Suprapubic skin (tissue), 3 donors: Measurements from ENCODE around the gene KRT40.

Source experiments
- CTCF ChIP-seq, 2 donors: fragments of 200-600 bp in 1 of 2; fragments of 450-650 bp in 1 of 2; sonication (generic) in 1 of 2; IDR thresholded peaks; one replicate each; pipeline ENCODE4 v1.5.1; 2016 to 2019; ENCODE audit warnings: antibody characterized with exemption in 2 of 2, mild to moderate bottlenecking in 1 of 2, moderate library complexity in 1 of 2
- EP300 ChIP-seq: sonication (generic); formaldehyde crosslinking; IDR thresholded peaks from one replicate; pipeline ENCODE4 v1.6.1; 2017; ENCODE audit warnings: antibody characterized with exemption
- POLR2A ChIP-seq, 2 donors: fragments of 450-650 bp; IDR thresholded peaks; one replicate each; pipeline ENCODE4 v1.6.1; 2017; ENCODE audit warnings: antibody characterized with exemption in 2 of 2, mild to moderate bottlenecking in 2 of 2, moderate library complexity in 2 of 2

GRCh38 chr17:40940266-40940665 lies 43.9 kb downstream of the KRT40 start:
- TF ChIP-seq CTCF (IDR thresholded peaks at IDR 0.05): no peak
- TF ChIP-seq EP300: no peak
- no peak for TF ChIP-seq POLR2A (IDR thresholded peaks at IDR 0.05)
